SHP77 treated with DMSO at 0.1 percent for 48 hours (cell line): ENCODE results near the gene ABTB2.

ENCODE experiments used
- DNase-seq: peaks from one replicate; lab custom pipeline; 2025; lab: John Stamatoyannopoulos, UW

The ABTB2 gene

GRCh38 chr11:34166806-34167740 lies 190.7 kb downstream of the ABTB2 start:
- no peak for DNase-seq

- no peak for DNase-seq
Observed at GRCh38 chr11:34165786-34166555, 191.8 kb downstream of the ABTB2 start.

GRCh38 chr11:34165121-34165520 lies 192.7 kb downstream of the ABTB2 start:
- DNase-seq, result no peak

GRCh38 chr11:34162856-34163255 lies 195.0 kb downstream of the ABTB2 start:
- DNase-seq, result no peak

- no peak for DNase-seq
Observed at GRCh38 chr11:34162493-34162820, 195.4 kb downstream of the ABTB2 start.

GRCh38 chr11:34161812-34162492 lies 195.9 kb downstream of the ABTB2 start:
- DNase-seq, result no peak

GRCh38 chr11:34161361-34161760 lies 196.4 kb downstream of the ABTB2 start:
- DNase-seq, result no peak

DNA sequence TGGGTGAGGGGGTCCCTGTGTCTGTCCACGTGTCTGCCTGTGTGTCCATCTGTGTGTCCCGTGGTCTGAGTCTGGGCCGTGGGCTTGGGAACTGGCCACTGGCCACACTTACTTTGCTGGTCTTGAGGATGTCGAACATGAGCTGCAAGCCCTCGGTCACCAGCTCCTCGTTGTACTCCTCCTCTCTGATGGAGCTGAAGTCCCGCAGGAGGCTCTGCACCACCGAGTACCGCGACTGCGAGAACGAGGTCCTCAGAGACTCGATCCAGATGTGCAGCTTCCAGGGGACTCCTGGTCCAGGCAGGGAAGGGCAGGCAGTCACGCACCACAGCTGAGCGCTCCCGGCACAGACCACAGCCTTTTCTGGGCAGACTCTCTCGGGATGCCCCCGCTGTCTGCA lies 197.0 kb downstream of the ABTB2 start:
- no peak for DNase-seq

DNA sequence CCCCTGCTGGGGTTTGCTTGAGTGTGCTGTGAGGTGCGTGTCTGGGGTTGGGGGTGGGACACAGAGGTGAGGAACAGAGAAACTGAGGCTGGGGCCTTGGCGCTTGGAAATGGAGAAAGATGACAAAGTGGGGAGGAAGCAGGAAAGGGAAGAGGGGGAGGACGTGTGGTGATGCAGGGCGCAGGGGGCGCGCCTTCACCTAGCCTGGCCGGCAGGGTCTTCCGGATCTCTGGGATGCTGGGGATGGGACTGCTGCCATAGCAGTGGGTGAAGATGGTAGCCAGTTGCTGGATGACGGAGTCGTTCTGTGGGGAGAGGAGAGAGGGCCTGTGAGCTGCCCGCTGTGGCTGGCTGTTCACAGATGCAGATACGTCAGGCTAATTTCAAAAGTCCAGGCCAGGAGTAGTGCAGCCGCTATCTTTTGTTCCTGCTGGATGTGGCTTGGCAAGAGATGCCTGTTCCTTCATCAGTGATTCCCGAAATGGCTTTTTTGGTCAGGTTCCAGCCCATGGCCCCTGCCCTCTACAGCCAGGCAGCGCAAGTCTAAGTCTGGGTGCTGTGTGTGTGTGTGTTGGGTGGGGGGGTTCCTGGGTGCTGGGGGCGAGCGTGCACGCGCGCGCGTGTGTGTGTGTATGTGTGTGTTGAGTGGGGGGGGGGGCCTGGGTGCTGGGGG lies 197.6 kb downstream of the ABTB2 start:
- DNase-seq, result no peak

DNA sequence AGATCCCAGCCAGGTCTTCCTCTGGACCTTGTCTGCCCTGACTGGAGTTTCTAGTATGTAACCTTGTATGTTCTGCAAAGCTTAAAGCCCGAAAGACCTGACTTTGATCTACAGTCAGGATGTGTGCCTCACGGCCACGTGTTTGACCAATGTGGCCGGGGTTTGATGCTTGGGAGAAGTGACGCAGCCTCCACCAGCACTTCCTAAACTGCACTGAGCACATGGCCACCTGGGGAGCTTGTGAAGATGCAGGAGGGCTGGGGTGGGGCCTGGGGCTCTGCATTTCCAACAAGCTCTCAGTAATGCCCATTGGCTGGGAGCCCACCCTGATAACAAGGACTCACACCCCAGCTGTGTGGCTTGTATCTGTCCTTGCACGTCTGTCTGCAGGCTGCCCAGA lies 199.1 kb downstream of the ABTB2 start:
- no peak for DNase-seq

DNA sequence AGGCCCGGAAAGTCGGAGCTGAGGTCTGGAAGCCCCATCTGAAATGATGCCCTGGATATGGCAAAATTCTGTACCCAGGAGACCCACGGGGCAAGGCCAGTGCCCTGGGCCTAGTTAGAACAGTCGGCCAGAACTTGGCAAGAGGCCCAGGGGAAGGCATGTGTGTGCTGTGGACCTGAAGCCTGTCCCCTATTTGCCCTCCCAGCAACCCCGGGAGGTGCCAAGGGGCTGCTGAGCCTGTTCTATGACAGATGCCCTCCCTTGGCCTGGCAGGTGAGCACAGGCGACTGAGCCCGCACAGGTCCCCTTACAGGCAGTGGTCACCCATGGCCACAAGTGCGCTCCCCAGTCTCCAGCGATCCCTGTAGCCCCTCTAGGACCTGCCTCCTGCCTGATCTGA lies 200.6 kb downstream of the ABTB2 start:
- no peak for DNase-seq

- DNase-seq, result no peak
Observed at GRCh38 chr11:34155757-34156062, 202.1 kb downstream of the ABTB2 start.

DNA sequence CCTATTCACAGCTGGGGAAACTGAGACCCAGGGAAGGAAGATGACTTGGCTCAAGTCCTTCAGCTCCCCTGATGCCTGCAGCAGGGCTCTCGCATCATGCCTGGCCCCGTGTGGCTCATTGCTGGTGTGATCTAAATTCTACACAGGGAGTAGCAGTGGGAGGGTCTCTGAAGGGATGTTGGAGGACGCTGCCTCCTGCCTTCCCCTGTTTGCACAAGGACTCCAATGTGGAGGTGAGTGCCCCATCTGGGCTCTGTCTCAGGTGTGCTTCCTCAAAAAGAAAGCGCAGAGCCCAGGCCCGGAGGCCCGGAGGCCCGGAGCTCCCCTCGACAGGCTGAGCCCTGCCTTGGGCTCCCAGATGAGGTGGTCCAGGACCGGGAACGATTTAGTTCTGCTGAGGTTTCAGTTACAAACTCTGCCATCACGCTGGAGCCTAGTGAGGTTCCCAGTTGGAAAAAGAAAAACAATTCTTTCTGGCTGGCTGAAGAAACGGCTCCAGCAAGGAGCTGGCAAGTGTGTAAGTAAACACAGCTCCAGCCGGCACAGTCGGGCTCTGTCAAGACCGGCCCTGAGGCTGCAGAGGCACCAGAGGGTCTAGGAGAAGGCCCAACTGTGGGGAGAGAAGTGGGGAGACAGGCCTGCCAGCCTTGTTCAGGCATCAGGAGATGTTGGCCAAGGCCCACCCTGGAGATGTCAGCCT lies 202.6 kb downstream of the ABTB2 start:
- no peak for DNase-seq

DNA sequence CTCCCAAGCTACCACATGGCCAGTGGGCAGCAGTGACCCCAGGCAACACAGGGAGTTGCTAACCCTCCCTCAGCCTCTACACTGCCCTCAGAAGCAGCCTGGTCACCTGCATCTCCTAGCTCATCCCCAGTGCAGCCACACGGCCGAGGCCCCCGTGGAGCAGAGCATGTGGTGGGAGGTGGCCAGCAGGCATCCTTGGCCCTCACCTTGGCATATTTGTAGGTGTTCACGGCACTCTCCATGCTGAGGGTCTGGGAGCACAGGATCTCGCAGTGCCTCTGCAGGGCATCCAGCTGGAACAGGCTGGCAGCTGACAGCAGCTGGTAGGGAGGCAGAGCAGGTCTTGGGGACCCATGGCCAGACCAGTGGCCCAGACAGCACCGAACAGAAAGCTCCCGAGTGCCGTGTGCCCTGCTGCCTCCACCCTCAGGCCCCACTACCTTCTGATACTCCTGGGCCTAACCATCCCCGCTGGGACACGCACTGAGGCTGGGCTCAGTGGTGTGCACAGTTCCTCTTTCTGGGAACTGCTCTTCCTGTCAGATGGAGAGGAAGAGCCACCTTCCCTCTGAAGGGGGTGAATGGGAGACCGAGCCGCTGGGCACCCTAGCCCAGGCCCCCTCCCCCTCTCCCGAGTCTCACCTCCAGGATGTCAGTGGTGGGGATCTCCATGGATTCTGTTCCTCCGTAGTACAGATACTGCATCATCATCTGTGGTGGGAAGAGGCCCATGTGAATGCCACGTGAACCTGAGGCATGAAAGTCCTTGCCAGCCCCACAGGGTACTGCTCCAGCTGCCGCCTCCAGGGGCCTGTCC lies 203.5 kb downstream of the ABTB2 start:
- DNase-seq, result no peak

DNA sequence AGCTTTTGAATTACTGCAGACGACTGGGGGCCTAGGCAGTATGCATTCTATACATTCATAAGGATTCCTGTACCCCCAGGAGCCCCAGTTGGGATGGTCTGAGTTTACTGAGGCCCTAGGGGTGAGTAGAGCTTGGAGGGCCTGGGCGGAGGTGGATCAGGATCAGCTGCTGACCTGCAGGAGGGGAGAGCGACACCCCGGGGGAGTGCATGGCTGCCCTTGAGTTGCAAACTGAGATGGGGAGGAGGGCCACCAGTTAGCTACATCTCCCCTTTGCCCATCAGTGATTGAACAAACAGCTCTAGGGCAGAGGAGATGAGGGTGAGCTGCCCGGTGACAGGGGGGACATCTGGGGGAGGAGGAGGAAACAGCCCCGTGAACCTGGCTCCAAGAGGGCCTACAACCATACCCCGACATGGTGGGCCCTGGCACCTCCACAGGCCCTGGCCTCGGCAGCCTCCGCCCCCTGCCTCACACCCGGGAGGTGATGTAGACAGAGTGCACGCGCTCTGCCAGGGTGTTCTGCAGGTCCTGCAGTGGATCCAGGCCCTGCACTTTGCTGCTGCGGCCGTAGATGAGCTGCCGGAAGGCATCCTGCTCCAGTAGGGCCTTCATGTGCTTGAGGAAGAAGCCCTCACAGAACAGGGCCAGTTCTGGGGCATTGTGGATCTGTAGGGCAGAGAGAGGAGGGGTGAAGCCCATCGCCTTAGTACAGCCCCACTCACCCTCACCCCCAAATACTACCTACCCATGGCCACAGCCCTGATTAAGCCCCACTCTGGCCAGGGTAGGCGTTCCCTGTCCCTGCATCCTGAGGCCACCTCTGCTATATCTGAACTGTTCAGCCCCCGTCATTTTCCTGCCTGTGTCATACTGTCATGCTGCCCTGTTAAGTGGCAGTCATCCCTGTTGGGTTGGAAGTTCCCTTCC lies 205.6 kb downstream of the ABTB2 start:
- no peak for DNase-seq

GRCh38 chr11:34151166-34151565 lies 206.6 kb downstream of the ABTB2 start:
- no peak for DNase-seq

DNA sequence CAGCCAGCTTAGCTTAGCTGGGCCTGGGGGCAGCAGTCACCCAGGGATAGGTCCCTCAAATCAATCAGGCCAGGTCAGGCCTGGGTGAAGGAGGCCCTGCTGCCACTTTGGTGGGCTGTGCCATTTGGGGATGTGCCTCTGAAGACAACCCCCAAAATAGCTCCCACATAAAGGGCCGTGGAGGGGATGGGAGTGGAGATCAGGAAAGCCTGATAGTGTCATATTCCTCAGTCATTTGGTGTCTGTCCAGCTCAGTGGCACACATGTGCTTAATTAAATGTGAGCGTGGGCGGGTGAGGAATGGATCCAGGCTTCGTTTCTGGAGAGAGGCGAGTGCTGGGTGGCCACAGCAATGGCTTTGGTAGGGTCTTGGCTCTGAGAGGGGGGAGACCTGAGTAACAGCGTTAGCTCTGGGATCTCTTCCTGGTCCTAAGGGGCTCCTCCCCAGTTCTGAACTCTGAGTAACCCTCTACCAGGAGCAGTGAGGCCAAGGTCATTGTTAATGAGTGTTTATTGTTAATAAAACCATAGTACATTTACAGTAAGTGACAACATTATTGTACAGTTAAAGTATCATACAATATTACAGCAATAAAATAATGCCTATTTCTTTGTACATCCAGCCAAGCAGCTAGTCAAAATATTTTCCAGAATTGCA lies 207.2 kb downstream of the ABTB2 start:
- no peak for DNase-seq

GRCh38 chr11:34149786-34150185 lies 208.0 kb downstream of the ABTB2 start:
- DNase-seq, result no peak

DNA sequence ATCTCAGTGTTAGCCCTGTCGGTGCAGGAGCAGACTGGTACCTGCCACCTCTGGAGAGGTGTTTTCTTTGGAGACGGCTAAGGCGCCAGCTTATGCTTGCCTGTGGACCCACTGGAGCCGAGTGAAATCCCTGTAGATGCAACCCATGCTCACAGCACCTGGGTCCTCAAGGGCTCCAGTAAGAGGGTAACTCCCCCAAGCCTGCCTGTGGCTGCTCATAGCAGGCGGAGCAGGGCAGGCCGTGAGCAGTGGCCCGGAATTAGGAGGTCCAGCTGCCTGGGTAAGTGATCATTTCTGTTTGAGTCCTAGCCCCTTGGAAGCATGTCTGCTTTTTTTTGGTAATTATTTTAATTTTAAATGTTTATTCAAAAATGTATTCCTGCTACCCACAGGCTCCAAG lies 208.5 kb downstream of the ABTB2 start:
- no peak for DNase-seq
